ENCODE data around the gene TMEM11. TPM values are rescaled to one million over a fixed set of nuclear protein-coding genes. Genes with fewer than 3 reads are reported as not detected.

The TMEM11 gene
- total RNA-seq, 1 donor from 2014 or later, result 31.6 TPM

GRCh38 chr17:21164620-21165019 is 49.3 kb downstream of the TMEM11 start:
- H3K4me3 Mint-ChIP-seq, result no peak overlapping the region
- H3K27me3 Mint-ChIP-seq (ENCODE audit: low read depth), result no peaks in the 10 kb centered on the region
- H3K27ac Mint-ChIP-seq (ENCODE audit: unreplicated experiment), result no peak overlapping the region
- no peaks in the 10 kb centered on the region for H3K36me3 Mint-ChIP-seq (ENCODE audit: low read depth)
- no peaks in the 10 kb centered on the region for H3K9me3 Mint-ChIP-seq
- DNase-seq (ENCODE audit: low read depth, low spot score), result no peak
- TF ChIP-seq, protein P1, sequence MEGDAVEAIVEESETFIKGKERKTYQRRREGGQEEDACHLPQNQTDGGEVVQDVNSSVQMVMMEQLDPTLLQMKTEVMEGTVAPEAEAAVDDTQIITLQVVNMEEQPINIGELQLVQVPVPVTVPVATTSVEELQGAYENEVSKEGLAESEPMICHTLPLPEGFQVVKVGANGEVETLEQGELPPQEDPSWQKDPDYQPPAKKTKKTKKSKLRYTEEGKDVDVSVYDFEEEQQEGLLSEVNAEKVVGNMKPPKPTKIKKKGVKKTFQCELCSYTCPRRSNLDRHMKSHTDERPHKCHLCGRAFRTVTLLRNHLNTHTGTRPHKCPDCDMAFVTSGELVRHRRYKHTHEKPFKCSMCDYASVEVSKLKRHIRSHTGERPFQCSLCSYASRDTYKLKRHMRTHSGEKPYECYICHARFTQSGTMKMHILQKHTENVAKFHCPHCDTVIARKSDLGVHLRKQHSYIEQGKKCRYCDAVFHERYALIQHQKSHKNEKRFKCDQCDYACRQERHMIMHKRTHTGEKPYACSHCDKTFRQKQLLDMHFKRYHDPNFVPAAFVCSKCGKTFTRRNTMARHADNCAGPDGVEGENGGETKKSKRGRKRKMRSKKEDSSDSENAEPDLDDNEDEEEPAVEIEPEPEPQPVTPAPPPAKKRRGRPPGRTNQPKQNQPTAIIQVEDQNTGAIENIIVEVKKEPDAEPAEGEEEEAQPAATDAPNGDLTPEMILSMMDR (conservative IDR thresholded peaks at IDR 0.05), result no peak
- H3K4me1 Mint-ChIP-seq, result peaks cover 20% of the 10 kb centered on the region

DNA sequence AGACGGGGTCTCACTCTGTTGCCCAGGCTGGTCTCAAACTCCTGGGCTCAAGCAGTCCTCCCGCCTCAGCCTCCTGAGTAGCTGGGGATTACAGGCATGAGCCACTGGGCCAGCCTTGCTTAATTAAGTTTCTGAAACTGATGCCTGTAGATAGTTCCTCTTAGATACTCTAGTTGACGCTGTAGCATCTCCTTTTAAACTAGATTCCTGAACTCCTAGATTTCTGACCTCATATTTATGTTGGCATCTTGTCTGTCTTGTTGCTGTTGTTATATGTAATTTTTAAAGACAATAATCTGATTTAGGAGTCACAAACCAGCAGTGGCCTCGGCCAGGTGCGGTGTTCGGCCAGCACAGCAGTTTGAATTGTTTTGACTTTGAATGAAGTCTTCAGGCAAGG is 49.7 kb downstream of the TMEM11 start:
- TF ChIP-seq, protein P1 (conservative IDR thresholded peaks at IDR 0.05), result no peak

DNA sequence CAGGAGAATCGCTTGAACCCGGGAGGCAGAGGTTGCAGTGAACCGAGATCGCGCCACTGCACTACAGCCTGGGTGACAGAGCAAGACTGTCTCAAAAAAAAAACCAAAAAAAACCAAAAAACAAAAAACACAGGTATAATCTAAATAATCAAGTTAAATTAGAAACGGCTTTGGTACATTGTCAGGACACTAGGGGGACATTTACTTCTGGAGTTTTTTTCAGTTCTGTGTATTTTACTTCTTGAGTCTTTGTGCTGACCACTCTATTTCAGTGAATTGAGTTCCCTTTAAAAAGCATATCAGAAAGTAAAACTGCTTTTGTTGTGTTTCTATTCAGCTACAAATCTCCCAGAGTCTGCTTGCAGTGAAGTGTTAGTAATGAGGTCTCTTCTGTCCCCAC is 50.9 kb downstream of the TMEM11 start:
- H3K36me3 Mint-ChIP-seq (ENCODE audit: low read depth), result peaks cover 2% of the 10 kb centered on the region
- H3K9me3 Mint-ChIP-seq, result no peaks in the 10 kb centered on the region
- H3K27ac Mint-ChIP-seq (ENCODE audit: unreplicated experiment), result no peak overlapping the region
- H3K4me3 Mint-ChIP-seq, result no peak overlapping the region
- no peaks in the 10 kb centered on the region for H3K27me3 Mint-ChIP-seq (ENCODE audit: low read depth)
- TF ChIP-seq, protein P1 (conservative IDR thresholded peaks at IDR 0.05), result peak; percentile 30
- no peak for DNase-seq (ENCODE audit: low read depth, low spot score)
- H3K4me1 Mint-ChIP-seq, result peaks cover 20% of the 10 kb centered on the region

More for the DNA sequence above, 49.7 kb downstream of the TMEM11 start:
- Mint-ChIP-seq H3K9me3 (no peaks in the 10 kb centered on the region), H3K27ac (ENCODE audit: unreplicated experiment) (no peak overlapping the region), H3K4me1 (peaks cover 20% of the 10 kb centered on the region), H3K27me3 (ENCODE audit: low read depth) (no peaks in the 10 kb centered on the region), H3K4me3 (no peak overlapping the region), H3K36me3 (ENCODE audit: low read depth) (no peaks in the 10 kb centered on the region)
- DNase-seq (ENCODE audit: low read depth, low spot score), result no peak

- Mint-ChIP-seq H3K36me3 (ENCODE audit: low read depth) (peaks cover 2% of the 10 kb centered on the region), H3K27ac (ENCODE audit: unreplicated experiment) (peak overlapping the region; percentile 87), H3K9me3 (no peaks in the 10 kb centered on the region), H3K4me3 (no peak overlapping the region), H3K4me1 (peaks cover 20% of the 10 kb centered on the region), H3K27me3 (ENCODE audit: low read depth) (no peaks in the 10 kb centered on the region)
- no peak for DNase-seq (ENCODE audit: low read depth, low spot score)
- TF ChIP-seq, protein P1 (conservative IDR thresholded peaks at IDR 0.05), result no peak
These were observed 51.6 kb downstream of the TMEM11 start for GRCh38 chr17:21162394-21162775.

DNA sequence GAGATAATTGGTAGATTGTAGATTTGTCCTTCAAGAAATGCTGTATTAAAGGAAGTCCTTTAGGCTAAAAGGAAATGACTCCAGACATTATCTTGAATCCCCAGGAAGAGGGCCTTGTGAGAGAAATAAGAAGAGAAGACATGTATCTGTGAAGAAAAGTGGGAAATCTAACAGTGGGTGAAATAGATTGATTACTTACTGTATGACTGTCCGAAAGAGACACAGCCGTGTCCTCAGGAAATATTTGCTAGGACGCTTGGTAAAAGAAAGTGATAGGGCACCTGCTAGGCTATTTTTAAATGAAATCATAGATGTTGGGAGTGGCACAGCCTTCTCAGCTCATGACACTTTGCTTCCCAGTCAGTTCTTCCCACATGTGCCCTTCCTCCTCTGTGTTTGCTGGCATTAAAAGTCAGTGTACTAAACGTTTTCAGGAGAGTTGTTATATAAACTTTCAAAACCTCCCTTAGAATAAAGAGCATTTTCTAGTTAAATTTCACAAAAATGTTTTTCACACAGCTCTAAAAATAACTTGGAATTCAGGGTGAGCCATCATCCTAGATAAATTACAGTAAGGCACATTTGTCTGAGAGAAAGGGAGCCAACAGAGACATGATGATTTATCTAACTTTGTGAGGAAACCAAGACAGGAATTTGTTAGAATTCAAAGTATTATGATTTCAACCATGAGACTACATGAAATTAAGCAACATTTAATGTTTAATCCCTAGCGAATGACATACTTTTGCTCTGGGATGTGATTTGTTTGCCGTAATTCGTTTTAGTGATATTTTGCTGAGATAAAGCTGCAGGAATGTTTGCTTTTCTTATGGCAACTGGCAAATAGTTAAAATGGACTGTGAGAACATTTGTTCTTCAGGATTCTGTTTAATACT is 52.2 kb downstream of the TMEM11 start:
- H3K36me3 Mint-ChIP-seq (ENCODE audit: low read depth), result peaks cover 5% of the 10 kb centered on the region
- peak overlapping the region; percentile 30 for H3K27ac Mint-ChIP-seq (ENCODE audit: unreplicated experiment)
- no peak overlapping the region for H3K4me3 Mint-ChIP-seq
- no peaks in the 10 kb centered on the region for H3K9me3 Mint-ChIP-seq
- H3K27me3 Mint-ChIP-seq (ENCODE audit: low read depth), result no peaks in the 10 kb centered on the region
- no peak for DNase-seq (ENCODE audit: low read depth, low spot score)
- TF ChIP-seq, protein P1 (conservative IDR thresholded peaks at IDR 0.05), result no peak
- H3K4me1 Mint-ChIP-seq, result peaks cover 20% of the 10 kb centered on the region
